ENCODE data around the gene CLCA4. TPM values are rescaled to one million over a fixed set of nuclear protein-coding genes. Genes with fewer than 3 reads are reported as not detected.
A peak's percentile ranks its signal among the peaks of the same experiment; 100 is the strongest.

The CLCA4 gene
- total RNA-seq, result 230 TPM

GRCh38 chr1:86546787-86547221 is at the start of gene CLCA4:
TSS of gene CLCA4 (plus strand) at chr1:86547078. CDS start at chr1:86547120, 42 bp downstream.
- peak; percentile 90 for ATAC-seq

- no peak for ATAC-seq
Measured at GRCh38 chr1:86498281-86498680, 48.6 kb upstream of the CLCA4 start.

GRCh38 chr1:86499987-86500593 is 46.8 kb upstream of the CLCA4 start:
- peak; percentile 55 for ATAC-seq

GRCh38 chr1:86500714-86501113 is 46.2 kb upstream of the CLCA4 start:
- no peak for ATAC-seq

- ATAC-seq, result peak; percentile 53
Measured at GRCh38 chr1:86502125-86502646, 44.7 kb upstream of the CLCA4 start.

- peak; percentile 76 for ATAC-seq
Measured at GRCh38 chr1:86502721-86503405, 44.0 kb upstream of the CLCA4 start.

GRCh38 chr1:86503406-86504136 is 43.3 kb upstream of the CLCA4 start:
- no peak for ATAC-seq

GRCh38 chr1:86504137-86504479 is 42.8 kb upstream of the CLCA4 start:
- ATAC-seq, result no peak

GRCh38 chr1:86504895-86505563 is 41.8 kb upstream of the CLCA4 start:
- peak; percentile 78 for ATAC-seq

- no peak for ATAC-seq
Measured at GRCh38 chr1:86505564-86505902, 41.3 kb upstream of the CLCA4 start.

GRCh38 chr1:86507935-86508582 is 38.8 kb upstream of the CLCA4 start:
- no peak for ATAC-seq

- no peak for ATAC-seq
Measured at GRCh38 chr1:86508583-86508969, 38.3 kb upstream of the CLCA4 start.

GRCh38 chr1:86515597-86515996 is 31.3 kb upstream of the CLCA4 start:
- peak; percentile 52 for ATAC-seq

GRCh38 chr1:86516335-86516734 is 30.5 kb upstream of the CLCA4 start:
- ATAC-seq, result no peak

- peak; percentile 93 for ATAC-seq
Measured at GRCh38 chr1:86517336-86517735, 29.5 kb upstream of the CLCA4 start.

- ATAC-seq, result no peak
Measured at GRCh38 chr1:86520789-86521521, 25.9 kb upstream of the CLCA4 start.

GRCh38 chr1:86521522-86521891 is 25.4 kb upstream of the CLCA4 start:
- no peak for ATAC-seq

- no peak for ATAC-seq
Measured at GRCh38 chr1:86522240-86522639, 24.6 kb upstream of the CLCA4 start.

- ATAC-seq, result no peak
Measured at GRCh38 chr1:86523670-86524354, 23.1 kb upstream of the CLCA4 start.

- ATAC-seq, result peak; percentile 93
Measured at GRCh38 chr1:86527306-86527705, 19.6 kb upstream of the CLCA4 start.

- ATAC-seq, result peak; percentile 81
Measured at GRCh38 chr1:86530211-86530845, 16.6 kb upstream of the CLCA4 start.

Measured in esophagus mucosa (tissue), 1 donor.